IPS-20b (cell line): Measurements from ENCODE around the gene CLDN14.

Source experiments
- H3K27ac ChIP-seq: one replicate; pipeline ENCODE4 v1.5.1; 2013; ENCODE audit warnings: low read length
- H3K27me3 ChIP-seq: 2 replicates; pipeline ENCODE4 v1.6.1; 2013; ENCODE audit warnings: mild to moderate bottlenecking, low read length, inconsistent platforms; ENCODE audit not compliant: insufficient read depth
- H3K36me3 ChIP-seq: 2 replicates; pipeline ENCODE4 v1.6.1; 2013; ENCODE audit warnings: low read depth, mild to moderate bottlenecking, inconsistent platforms, low read length, moderate library complexity; ENCODE audit not compliant: insufficient read depth
- H3K4me1 ChIP-seq: 2 replicates; pipeline ENCODE4 v1.6.1; 2013; ENCODE audit warnings: mild to moderate bottlenecking, control low read depth, inconsistent platforms, low read length, moderate library complexity; ENCODE audit not compliant: insufficient read depth
- H3K4me3 ChIP-seq: 2 replicates; pipeline ENCODE4 v1.5.1; 2013; ENCODE audit warnings: mild to moderate bottlenecking, low read length, inconsistent platforms
- H3K9ac ChIP-seq: 2 replicates; pipeline ENCODE4 v1.6.1; 2013; ENCODE audit warnings: low read depth, mild to moderate bottlenecking, inconsistent platforms, low read length, moderate library complexity
- H3K9me3 ChIP-seq: 2 replicates; pipeline ENCODE4 v1.6.1; 2013; ENCODE audit warnings: mild to moderate bottlenecking, low read depth, low read length, inconsistent platforms; ENCODE audit not compliant: insufficient read depth

CLDN14 gene

GRCh38 chr21:36463991-36464390, 15.9 kb downstream of the CLDN14 start:
- H3K9ac ChIP-seq = no peak overlapping the region
- no peaks in the 10 kb centered on the region for H3K4me1 ChIP-seq
- no peak overlapping the region for H3K4me3 ChIP-seq

GRCh38 chr21:36463204-36463603, 16.7 kb downstream of the CLDN14 start:
- no peak overlapping the region for H3K4me3 ChIP-seq
- no peak overlapping the region for H3K9ac ChIP-seq
- H3K9me3 ChIP-seq = no peaks in the 10 kb centered on the region
- no peaks in the 10 kb centered on the region for H3K36me3 ChIP-seq
- no peaks in the 10 kb centered on the region for H3K27me3 ChIP-seq
- H3K4me1 ChIP-seq = no peaks in the 10 kb centered on the region
- H3K27ac ChIP-seq = no peak overlapping the region

More at GRCh38 chr21:36463991-36464390, 15.9 kb downstream of the CLDN14 start:
- Histone ChIP-seq H3K36me3 (no peaks in the 10 kb centered on the region), H3K9me3 (no peaks in the 10 kb centered on the region), H3K27me3 (no peaks in the 10 kb centered on the region), H3K27ac (no peak overlapping the region)

- H3K36me3 ChIP-seq = no peaks in the 10 kb centered on the region
- H3K4me1 ChIP-seq = no peaks in the 10 kb centered on the region
- H3K27ac ChIP-seq = no peak overlapping the region
- no peaks in the 10 kb centered on the region for H3K9me3 ChIP-seq
- H3K4me3 ChIP-seq = no peak overlapping the region
- no peak overlapping the region for H3K9ac ChIP-seq
- H3K27me3 ChIP-seq = no peaks in the 10 kb centered on the region
These were observed 17.9 kb downstream of the CLDN14 start for GRCh38 chr21:36461918-36462486.

GRCh38 chr21:36461277-36461917, 18.5 kb downstream of the CLDN14 start:
- H3K27me3 ChIP-seq = no peaks in the 10 kb centered on the region
- no peak overlapping the region for H3K9ac ChIP-seq
- H3K27ac ChIP-seq = no peak overlapping the region
- no peak overlapping the region for H3K4me3 ChIP-seq
- H3K36me3 ChIP-seq = no peaks in the 10 kb centered on the region
- no peaks in the 10 kb centered on the region for H3K4me1 ChIP-seq
- H3K9me3 ChIP-seq = no peaks in the 10 kb centered on the region

GRCh38 chr21:36460866-36461265, 19.1 kb downstream of the CLDN14 start:
- no peak overlapping the region for H3K27ac ChIP-seq
- H3K36me3 ChIP-seq = no peaks in the 10 kb centered on the region
- no peaks in the 10 kb centered on the region for H3K9me3 ChIP-seq
- no peaks in the 10 kb centered on the region for H3K4me1 ChIP-seq
- H3K4me3 ChIP-seq = no peak overlapping the region
- no peak overlapping the region for H3K9ac ChIP-seq
- H3K27me3 ChIP-seq = no peaks in the 10 kb centered on the region

GRCh38 chr21:36459098-36459497, 20.8 kb downstream of the CLDN14 start:
- no peak overlapping the region for H3K4me3 ChIP-seq
- no peak overlapping the region for H3K9ac ChIP-seq
- H3K9me3 ChIP-seq = no peaks in the 10 kb centered on the region
- no peaks in the 10 kb centered on the region for H3K36me3 ChIP-seq
- H3K4me1 ChIP-seq = peaks cover 7% of the 10 kb centered on the region; the same call in 1 of the 2 replicates
- no peak overlapping the region for H3K27ac ChIP-seq
- no peaks in the 10 kb centered on the region for H3K27me3 ChIP-seq

GRCh38 chr21:36456729-36457414, 23.1 kb downstream of the CLDN14 start:
- Histone ChIP-seq H3K27ac (no peak overlapping the region), H3K9me3 (no peaks in the 10 kb centered on the region), H3K9ac (no peak overlapping the region), H3K4me1 (peaks cover 13% of the 10 kb centered on the region; the same call in 1 of the 2 replicates), H3K36me3 (no peaks in the 10 kb centered on the region), H3K27me3 (no peaks in the 10 kb centered on the region), H3K4me3 (no peak overlapping the region)

- H3K9me3 ChIP-seq = no peaks in the 10 kb centered on the region
- no peaks in the 10 kb centered on the region for H3K27me3 ChIP-seq
- H3K9ac ChIP-seq = no peak overlapping the region
- H3K36me3 ChIP-seq = no peaks in the 10 kb centered on the region
- peaks cover 13% of the 10 kb centered on the region; the same call in 1 of the 2 replicates for H3K4me1 ChIP-seq
- no peak overlapping the region for H3K4me3 ChIP-seq
- H3K27ac ChIP-seq = no peak overlapping the region
These were observed 25.2 kb downstream of the CLDN14 start for GRCh38 chr21:36454706-36455105.

- H3K27ac ChIP-seq = no peak overlapping the region
These were observed 25.8 kb downstream of the CLDN14 start for GRCh38 chr21:36454093-36454531.

GRCh38 chr21:36452281-36452825, 27.6 kb downstream of the CLDN14 start:
- H3K9ac ChIP-seq = no peak overlapping the region

More at GRCh38 chr21:36454093-36454531, 25.8 kb downstream of the CLDN14 start:
- Histone ChIP-seq H3K4me3 (no peak overlapping the region), H3K36me3 (no peaks in the 10 kb centered on the region), H3K4me1 (peaks cover 13% of the 10 kb centered on the region; the same call in 1 of the 2 replicates), H3K27me3 (no peaks in the 10 kb centered on the region), H3K9ac (no peak overlapping the region), H3K9me3 (no peaks in the 10 kb centered on the region)

GRCh38 chr21:36451506-36451905, 28.4 kb downstream of the CLDN14 start:
- H3K36me3 ChIP-seq = no peaks in the 10 kb centered on the region
- H3K9me3 ChIP-seq = no peaks in the 10 kb centered on the region
- no peaks in the 10 kb centered on the region for H3K27me3 ChIP-seq
- no peak overlapping the region for H3K4me3 ChIP-seq
- H3K4me1 ChIP-seq = peaks cover 13% of the 10 kb centered on the region; the same call in 1 of the 2 replicates
- no peak overlapping the region for H3K27ac ChIP-seq
- H3K9ac ChIP-seq = no peak overlapping the region

More at GRCh38 chr21:36452281-36452825, 27.6 kb downstream of the CLDN14 start:
- Histone ChIP-seq H3K4me3 (no peak overlapping the region), H3K4me1 (peaks cover 13% of the 10 kb centered on the region; the same call in 1 of the 2 replicates), H3K27ac (no peak overlapping the region), H3K27me3 (no peaks in the 10 kb centered on the region), H3K9me3 (no peaks in the 10 kb centered on the region), H3K36me3 (no peaks in the 10 kb centered on the region)
